ENCODE results near the gene ERCC4.

The ERCC4 gene

GRCh38 chr16:13911306-13911705 is 8.6 kb upstream of the ERCC4 start:
- DNase-seq (ENCODE audit: low spot score), result no peak

GRCh38 chr16:13911871-13912270 is 8.1 kb upstream of the ERCC4 start:
- DNase-seq (ENCODE audit: low spot score), result no peak

GRCh38 chr16:13912891-13913290 is 7.1 kb upstream of the ERCC4 start:
- no peak for DNase-seq (ENCODE audit: low spot score)

DNA sequence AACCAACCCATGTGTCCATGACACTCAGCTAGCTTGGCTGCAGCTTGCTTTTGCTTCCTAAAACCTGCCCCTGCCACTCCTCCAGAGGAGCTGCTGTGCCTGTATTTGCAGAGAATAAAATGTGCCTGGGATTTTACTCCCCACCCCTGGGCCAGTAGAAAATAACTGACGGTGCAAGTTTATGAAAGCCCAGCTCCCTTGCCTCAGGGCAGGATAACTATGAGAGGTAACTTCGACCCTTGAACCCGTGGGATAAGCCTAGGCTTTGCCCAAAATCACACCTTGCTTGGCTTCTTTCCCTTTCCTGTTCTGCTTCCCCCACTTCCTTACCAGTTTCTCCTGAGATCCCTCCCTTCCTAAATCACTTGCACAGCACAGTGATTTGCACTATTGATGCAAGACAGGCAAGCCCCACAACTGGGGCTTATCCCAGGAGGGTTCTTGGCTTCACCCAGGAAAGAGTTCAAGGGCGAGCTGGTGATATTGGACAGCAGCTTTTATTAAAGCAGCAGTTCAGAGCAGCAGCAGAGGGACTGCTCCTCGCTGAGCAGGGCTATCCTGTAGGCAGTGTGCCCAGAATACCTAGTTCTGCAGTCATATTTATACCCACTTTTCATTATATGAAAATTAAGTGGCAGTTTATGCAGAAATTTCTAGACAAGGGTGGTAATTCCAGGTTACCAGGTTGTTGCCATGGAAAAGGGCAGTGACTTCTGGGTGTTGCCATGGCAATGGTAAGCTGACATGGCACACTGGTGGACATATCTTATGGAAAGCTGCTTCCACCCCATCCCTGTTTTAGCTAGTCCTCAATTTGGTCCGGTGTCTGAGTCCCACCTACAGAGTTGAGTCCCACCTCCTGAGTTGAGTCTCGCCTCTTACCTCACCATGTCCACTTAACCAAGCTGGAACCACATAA is 6.3 kb upstream of the ERCC4 start:
- no peak for DNase-seq (ENCODE audit: low spot score)

DNA sequence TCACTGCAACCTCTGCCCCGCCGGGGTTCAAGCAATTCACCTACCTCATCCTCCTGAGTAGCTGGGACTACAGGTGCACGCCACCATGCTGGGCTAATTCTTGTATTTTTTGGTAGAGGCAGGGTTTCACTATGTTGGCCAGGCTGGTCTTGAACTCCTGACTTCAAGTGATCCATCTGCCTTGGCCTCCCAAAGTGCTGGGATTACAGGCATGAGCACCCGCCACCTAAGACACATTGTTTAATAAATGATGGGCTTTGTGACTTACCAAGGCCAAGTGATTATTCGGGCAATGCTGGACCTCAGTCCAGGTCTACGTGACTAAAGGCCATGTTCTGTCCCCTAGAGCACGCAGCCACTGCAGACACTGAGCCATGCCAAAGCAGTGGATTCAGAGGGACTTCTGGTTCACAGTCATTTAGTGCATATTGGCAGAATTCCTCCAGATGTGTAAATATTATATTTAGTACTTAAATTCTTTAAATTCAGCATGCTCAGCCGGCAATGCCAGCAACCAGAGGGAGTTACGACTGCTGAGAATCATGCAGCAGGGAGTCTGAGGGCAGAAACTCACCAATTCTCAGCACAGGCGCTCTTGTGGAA is 4.8 kb upstream of the ERCC4 start:
- DNase-seq (ENCODE audit: low spot score), result no peak

DNA sequence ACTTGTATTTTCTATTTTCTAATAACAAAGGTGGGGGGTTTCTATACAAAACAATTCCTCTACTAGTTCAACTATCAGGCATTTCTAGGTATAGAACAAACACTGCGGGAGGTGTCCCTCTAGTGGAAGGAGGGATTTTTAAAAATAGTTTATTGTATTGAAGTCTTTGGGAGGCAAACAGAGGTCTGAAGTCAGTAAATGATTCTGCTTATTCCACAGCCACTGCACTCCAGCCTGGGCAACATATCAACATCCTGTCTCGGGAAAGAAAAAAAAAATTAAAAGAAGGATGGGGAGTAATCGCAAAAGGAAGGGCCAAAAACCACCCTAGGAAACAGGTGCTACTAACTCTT is 648 bp upstream of the ERCC4 start:
- peak; percentile 47 for DNase-seq (ENCODE audit: low spot score)

GRCh38 chr16:13920510-13920818 is 510 bp downstream of the ERCC4 start:
- no peak for DNase-seq (ENCODE audit: low spot score)

DNA sequence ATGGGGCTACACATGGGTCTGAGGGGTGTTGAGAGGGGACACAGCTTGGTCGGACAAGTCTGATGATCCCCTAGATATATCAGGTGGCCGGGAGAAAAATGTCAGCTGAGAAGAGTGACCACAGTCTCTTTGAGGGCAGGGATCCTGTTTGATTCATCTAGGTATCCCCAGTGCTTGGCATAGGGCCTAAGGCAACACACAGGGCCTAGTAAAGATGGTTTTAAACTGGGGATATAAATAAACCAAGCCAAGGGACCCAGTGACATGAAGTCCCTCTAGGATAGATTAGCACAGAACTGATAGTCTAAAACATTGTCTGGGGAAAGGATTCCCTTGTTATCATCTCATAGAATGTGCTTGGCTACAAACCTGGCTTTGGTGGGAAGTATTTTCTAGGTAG is 1.4 kb downstream of the ERCC4 start:
- DNase-seq (ENCODE audit: low spot score), result no peak

GRCh38 chr16:13923703-13924298 is 3.8 kb downstream of the ERCC4 start:
- DNase-seq (ENCODE audit: low spot score), result peak; percentile 65

DNA sequence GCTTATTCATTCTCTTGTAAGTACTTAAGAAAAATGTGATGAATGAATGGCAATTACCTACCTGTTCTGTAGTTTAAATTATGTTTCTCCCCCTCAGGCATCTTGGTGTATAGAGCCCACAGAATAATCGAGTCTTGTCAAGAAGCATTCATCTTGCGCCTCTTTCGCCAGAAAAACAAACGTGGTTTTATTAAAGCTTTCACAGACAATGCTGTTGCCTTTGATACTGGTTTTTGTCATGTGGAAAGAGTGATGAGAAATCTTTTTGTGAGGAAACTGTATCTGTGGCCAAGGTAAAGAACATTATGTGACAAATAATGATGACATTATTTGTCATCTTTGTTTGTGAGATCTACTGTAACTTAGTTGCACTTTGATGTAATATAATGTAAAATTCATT is 6.5 kb downstream of the ERCC4 start:
- DNase-seq (ENCODE audit: low spot score), result no peak

- DNase-seq (ENCODE audit: low spot score), result no peak
These were observed 6.9 kb downstream of the ERCC4 start for GRCh38 chr16:13926891-13927290.

DNA sequence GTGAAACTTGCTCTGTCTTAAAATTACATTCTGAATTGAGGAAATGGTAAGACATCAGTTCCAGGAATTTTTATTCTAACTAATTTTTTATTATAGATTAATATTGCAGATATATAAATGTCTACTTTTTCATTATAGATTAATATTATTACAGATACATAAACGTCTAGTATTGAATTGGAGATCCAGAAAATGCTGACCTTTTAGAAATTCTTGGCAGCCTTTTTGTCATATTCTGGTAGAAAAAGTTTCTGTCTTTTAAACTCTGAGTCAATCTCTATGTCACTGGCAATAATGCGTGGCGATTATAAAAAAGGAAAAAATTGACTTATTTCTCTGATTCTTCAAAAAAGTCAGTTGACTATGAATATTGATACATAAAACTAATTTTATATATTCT is 8.7 kb downstream of the ERCC4 start:
- no peak for DNase-seq (ENCODE audit: low spot score)

DNA sequence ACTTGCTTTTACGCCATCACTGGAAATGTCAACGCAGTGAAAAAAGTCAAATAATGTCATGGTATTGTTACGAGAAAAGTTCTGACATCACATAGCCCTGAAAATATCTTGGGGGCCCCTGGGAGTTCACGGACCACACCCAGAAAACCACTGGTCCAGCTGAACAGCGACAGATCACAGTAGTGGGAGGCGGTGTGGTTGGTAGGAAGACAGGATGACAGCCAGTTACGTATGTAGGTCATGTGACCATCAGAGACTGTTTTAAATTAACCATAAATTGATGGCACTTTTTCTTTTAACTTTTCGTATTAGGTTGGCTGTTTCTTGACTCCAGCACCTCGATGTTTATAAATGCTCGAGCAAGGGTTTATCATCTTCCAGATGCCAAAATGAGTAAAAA is 11.9 kb downstream of the ERCC4 start:
- DNase-seq (ENCODE audit: low spot score), result no peak

DNA sequence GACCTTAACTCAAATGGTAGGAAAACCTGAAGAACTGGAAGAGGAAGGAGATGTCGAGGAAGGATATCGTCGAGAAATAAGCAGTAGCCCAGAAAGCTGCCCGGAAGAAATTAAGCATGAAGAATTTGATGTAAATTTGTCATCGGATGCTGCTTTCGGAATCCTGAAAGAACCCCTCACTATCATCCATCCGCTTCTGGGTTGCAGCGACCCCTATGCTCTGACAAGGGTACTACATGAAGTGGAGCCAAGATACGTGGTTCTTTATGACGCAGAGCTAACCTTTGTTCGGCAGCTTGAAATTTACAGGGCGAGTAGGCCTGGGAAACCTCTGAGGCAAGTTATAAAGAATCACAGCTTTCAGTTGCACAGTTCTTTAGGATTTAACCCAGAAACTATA is 15.5 kb downstream of the ERCC4 start:
- DNase-seq (ENCODE audit: low spot score), result no peak

GRCh38 chr16:13936155-13936554 is 16.2 kb downstream of the ERCC4 start:
- no peak for DNase-seq (ENCODE audit: low spot score)

DNA sequence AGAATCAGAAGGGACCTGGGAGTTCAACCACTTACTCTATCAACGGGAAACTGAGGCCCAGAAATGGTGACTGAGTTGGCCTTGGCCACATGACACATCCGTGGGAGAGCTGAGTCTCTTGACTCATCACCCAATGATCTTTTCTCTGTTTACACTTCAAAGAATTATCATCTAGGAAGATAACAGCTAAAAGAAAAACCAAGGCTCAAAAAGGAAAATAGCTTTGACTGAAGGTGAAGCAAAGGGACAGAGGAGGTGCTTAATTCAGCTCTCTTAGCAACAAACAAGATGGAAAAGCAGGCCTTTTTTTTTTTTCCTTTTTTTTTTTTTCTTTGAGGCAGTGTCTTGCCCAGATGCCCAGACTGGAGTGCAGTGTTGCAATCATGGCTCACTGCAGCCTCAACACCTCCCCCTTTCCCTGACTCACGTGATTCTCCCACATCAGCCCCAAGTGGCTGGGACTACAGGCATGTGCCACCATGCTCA is 16.7 kb downstream of the ERCC4 start:
- peak; percentile 50 for DNase-seq (ENCODE audit: low spot score)

GRCh38 chr16:13937411-13937810 is 17.5 kb downstream of the ERCC4 start:
- no peak for DNase-seq (ENCODE audit: low spot score)

DNA sequence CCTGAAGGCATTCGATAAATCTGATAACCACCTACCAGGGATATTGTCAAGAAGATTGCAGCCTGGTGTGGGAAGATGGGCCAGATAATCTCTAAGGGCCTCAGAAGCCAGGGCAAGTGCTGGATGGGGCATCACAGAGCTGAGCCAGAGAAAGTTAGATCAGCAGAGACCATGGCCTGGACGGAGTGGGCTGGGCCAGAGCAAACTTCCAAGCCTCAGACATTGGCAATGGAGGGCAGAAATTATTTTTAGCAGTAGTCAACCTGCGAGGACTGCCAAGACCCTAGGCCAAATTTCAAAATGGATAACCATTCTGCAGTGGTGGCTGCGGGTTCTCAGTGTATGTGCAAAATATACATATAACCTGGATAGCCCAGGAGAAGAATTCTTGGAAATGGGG is 18.5 kb downstream of the ERCC4 start:
- DNase-seq (ENCODE audit: low spot score), result no peak

GRCh38 chr16:13939821-13940220 is 19.9 kb downstream of the ERCC4 start:
- no peak for DNase-seq (ENCODE audit: low spot score)

DNA sequence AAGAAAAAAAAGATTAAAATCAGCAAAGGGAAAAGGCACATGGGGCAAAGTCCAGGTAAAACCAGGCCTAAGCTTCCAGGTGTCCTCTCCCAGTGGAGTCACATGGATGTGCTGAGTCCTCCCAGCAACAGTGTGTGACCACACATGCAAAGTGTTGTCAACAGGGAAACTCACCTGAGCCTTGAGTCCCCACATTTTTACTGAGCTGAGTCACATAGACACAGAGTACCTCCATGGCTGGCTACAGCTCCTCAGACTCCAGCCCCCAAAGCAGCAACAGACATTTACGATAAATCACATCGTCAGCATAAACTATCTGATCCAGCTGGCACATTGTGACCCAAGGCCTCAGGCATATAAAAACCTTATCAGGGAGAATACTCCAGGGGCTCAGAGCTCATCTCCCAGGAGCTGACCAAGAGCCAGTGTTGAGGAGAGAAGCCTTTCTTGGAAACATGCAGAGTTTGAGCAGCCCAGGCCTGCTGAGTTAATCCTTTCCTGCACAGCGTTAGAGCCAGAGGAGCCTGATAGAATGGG is 20.5 kb downstream of the ERCC4 start:
- no peak for DNase-seq (ENCODE audit: low spot score)

DNA sequence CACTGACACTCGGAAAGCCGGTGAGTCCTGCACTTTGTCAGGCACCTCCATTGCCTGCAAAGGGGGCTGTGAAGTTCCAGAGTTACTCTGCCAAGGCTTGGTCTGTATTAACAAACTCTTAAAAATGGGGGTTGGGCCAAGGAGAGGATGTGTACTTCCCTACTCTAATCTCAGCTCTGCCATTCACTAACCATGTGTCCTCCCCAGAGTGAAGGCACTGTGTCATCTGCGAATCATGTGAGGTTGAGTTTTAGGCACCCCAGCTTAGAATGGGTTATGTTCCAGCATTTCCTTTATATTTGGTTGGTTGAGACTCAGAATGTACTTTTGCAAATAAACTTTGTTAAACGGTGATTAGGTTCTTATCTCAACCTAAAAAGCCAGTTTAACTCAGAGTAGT is 24.9 kb downstream of the ERCC4 start:
- DNase-seq (ENCODE audit: low spot score), result no peak

DNA sequence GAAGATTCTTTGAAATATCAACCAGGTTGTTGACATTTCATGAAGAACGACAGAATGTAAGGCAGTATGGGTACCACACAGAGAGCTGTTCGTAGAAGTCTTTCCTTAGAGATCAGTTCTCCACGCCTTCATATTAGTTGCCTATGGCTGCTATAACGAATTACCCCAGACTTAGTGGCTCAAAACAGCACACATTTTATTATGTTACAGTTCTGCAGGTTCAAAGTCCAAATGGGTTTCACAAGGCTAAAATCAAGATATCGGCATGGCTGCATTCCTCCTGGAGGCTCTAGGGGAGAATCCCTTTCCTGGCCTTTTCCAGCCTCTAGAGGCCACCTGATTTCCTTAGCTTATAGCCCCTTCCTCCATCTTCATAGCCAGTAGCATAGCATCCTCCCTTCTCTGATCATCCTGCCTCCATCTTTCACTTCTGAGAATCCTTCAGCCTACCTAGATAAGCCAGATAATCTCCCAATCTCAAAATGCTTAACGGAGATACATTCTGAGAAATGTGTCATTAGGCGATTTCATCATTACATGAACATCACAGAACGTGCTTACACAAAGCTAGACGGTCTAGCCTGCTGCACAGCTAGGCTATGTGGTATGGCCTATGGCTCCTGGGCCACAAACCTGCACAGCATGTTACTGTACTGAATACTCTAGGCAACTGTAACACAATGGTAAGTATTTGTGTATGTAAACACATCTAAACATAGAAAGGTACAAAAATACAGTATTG is 26.0 kb downstream of the ERCC4 start:
- no peak for DNase-seq (ENCODE audit: low spot score)
